ENCODE data around the gene PWP2.
A peak's percentile ranks its signal among the peaks of the same experiment; 100 is the strongest.
"Not testable (repeated sequence)": the region's sequence is repeated elsewhere in the genome, so short reads cannot be mapped to it uniquely, and the experiment has no call there.

Gene PWP2

DNA sequence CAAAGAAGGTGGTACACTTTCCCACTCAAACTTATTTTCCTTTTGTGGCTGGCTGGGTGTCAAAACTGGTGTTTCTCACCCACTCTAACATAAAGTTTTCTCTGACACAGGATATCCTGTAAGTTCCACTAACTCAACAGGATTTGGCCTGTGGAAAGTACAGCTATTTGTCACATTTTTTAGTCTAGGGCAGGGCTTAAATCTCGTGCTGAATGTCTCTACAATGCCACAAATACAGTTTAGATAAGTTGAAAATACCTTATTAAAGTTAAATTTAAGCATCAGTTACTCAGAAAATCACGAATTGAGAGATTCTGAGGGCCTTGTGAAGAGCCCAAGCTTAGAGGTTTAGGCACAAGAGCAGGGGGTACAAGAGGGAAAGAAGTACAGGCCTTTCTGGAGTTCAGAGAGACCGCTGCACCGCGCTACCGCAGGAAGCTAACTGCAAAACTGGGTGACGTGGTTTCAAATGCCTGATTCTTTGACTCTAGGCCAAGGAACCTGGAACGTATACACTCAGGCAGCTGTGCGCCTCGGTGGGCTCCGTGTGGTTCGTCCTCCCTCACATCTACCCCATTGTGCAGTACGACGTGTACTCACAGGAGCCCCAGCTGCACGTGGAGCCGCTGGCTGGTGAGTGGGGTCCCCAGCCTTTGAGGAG is 23.4 kb upstream of the PWP2 start:
- DNase-seq: peak; percentile 74

DNA sequence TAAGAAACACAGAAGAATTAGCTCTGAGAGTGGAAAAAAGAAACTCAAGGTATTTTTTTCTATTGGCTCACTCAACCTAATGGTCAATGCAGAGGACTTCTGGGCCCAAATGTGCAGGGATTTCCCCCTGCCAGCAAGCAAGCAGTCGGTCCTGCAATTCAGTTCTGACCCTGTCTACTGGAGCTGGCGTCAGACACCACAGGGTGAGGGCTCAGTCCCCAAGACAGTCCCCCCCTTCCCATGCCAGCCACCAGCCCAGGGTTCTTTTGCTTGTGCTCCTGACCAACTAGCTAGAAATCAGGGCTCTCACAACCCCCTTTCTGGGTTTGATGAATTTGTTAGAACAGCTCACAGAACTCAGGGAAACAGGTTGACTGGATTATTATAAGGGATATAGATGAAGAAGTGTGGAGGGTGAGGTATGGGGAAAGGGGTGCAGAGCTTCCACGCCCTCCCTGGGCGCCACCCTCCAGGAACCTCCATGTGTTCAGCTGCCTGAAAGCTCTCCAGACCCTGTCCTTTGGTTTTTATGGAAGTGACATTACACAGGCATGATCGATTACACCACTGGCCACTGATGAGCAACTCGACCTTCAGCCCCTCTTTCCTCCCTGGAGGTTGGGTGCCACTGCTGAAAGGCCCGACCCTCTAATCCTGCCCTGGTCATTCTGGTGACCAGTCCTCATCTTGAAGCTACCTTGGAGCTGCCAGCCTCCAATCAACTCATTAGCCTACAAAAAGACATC is 22.5 kb upstream of the PWP2 start:
- DNase-seq: no peak

DNA sequence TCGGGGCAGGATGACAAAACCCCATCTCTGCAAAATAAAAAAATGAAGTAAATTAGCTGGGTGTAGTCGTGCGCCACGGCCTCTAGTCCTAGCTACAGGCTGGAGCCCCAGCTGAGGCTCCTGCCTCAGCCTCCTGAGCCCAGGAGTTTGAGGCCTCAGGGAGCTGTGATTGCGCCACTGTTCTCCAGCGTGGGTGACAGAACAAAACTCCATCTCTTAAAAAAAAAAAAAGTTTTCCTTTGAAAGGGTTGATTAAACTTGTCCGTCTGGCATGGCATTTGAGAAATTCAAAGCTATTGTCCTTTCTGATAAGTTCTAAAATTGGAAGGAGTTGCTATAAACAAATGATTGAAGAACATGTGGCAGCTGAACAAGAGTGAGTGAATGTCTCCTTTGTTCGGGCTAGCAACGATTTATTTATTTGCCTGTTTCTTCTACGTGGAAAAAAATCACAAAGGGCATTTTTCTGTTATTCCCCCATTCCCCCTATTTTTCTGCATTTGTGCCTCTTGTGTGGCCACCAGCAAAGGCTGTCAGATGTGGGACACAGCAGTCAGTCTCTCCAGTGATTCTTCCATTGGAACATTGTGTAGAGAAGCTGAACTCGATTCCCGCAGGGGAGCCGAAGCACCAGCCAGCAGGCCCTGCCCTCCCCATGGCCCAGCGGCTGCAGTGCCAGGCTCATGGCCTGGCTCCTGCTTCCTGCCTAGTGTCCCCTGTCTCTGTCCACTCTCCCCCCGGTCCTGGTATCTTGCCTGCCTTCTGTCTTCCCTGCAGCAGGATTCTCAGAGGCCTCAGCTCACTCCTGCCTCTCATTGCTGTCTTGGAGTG is 21.5 kb upstream of the PWP2 start:
- no peak for DNase-seq

DNA sequence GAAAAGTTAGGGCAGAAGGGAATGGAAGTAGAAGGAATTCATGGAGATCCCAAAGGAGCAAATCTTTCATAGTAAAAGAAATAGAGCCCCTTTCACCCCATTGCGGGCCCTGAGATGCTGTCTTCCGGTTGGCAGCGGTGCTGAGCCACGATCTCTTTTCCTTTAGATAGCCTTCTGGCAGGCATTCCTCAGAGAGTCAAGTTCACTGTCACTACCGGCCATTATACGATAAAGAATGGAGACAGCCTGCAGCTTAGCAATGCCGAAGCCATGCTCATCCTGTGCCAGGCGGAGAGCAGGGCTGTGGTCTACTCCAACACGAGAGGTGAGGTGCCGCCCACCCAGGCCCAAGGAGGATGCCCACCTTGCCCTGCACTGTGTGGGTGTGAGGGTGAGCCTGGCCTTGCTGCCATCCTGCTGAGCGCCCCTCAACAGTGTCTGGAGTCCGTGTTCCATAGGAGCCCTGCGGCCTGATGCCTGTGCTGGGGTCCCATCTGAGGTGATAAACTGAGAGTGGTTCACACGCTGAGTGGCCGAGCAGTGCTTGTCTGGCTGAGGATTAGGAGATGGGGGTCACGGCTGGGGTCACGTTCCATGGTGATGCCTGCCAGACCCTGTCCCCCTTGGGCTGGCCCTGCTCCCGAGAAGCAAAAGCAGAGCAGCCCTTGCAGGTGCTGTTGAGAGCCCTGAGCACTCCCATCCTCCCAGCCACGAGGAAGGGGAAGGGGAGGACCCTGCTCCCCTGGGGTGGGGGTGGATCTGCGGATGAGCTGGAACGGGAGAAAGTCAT is 20.4 kb upstream of the PWP2 start:
- no peak for DNase-seq

DNA sequence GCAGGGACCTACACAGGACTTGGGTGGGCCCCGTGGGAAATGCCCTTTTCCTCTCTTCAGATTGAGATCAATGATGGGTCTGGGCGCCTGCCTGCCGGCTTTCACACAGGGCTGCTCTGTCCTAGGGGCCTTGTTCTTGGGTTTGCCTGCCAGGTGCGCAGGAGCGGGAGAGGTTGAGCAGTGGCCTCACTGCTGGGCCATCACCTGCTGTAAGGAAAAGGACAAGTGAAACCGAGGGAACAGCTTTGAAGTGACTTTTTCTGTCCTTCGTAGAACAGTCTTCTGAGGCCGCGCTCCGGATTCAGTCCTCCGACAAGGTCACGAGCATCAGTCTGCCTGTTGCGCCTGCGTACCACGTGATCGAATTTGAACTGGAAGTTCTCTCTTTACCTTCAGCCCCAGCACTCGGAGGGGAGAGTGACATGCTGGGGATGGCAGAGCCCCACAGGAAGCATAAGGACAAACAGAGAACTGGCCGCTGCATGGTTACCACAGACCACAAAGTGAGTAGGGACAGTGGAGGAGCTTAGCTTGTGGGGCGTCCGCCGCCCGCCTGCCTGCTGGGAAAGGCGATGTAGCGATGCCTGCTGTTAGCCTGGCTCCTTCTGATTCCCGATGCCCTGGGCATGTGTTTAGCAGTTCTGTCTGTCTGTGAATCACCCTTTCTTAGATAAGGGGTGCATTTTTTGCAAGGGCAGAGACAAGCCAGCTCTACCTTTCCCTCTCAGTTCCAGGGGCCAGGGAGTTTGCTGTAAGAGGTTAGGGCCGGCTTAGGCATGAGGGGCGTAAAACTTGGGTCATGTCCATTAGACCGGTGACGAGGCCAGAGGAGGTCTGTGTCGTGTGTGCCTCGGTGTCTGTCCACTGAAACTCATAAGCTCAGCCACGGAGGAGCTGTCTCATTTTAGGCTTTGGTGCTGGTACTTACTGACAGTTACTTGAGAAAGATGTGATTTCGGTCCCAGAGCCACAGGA is 19.5 kb upstream of the PWP2 start:
- no peak for DNase-seq

DNA sequence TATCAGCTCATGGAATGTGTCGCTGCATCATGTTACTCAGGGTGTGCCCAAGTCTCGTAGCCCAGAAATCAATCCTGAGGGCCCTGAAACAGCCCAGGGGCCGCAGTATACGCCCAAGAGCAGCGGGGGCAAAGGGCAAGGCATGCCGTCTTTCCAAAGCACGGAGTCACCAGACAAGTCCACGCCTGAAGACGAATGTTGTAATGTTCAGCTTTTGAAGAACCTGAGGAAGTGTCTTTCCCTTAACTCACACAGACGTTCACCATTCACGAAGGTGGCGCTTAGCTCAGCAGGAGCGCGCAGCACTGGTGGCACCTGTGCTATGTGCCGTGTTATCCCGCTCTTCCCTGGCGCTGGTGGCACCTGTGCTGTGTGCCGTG is 18.8 kb upstream of the PWP2 start:
- DNase-seq: no peak

DNA sequence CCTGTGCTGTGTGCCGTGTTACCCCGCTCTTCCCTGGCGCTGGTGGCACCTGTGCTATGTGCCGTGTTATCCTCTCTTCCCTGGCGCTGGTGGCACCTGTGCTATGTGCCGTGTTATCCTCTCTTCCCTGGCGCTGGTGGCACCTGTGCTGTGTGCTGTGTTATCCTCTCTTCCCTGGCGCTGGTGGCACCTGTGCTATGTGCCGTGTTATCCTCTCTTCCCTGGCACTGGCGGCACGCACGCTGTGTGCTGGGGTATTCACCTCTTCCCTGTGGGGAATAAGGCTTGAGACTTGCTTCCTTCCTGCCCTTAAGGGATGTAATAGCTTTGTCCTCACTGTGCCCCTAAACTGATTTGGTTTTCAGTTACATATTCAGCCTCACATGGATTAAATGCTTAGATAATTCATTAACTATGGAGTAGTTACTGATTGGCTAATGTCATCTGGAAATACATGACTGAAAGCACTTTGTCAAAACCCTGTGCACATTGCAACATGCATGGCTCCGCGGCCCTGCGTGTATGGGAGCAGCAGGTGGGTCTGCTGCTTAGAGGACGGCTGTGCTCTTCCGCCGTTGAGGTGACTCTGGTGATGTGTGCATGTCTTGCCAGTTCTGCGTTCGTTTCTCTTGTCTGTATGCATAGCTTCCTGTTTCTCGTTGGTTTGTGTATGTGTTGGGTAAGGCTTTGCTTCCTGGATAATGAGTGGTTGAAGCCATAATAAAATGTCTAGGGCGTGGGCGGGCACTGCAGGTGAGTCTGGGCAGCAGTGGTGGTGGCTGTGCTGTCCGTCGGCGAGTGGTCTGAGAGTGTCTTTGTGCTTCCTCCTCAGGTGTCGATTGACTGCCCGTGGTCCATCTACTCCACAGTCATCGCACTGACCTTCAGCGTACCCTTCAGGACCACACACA is 17.9 kb upstream of the PWP2 start:
- no peak for DNase-seq

DNA sequence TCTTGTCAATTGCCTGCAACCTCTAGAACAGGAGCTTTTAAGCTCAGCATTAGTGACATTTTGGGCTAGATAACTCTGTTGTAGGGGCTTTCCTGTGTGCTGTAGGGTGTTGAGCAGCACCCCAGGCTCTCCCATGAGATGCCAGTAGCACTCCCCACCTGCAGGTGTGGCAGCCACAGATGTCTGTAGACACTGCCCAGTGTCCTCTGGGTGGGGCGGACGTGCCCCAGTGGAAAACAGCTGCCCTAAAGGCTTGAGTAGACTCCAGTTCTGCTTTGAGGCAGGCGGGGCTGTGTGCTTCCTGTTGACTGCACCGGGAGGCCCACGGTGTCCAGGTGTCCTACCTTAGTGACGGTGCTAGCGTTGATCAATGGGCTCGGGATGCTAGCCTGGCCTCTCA is 16.9 kb upstream of the PWP2 start:
- DNase-seq: no peak

DNA sequence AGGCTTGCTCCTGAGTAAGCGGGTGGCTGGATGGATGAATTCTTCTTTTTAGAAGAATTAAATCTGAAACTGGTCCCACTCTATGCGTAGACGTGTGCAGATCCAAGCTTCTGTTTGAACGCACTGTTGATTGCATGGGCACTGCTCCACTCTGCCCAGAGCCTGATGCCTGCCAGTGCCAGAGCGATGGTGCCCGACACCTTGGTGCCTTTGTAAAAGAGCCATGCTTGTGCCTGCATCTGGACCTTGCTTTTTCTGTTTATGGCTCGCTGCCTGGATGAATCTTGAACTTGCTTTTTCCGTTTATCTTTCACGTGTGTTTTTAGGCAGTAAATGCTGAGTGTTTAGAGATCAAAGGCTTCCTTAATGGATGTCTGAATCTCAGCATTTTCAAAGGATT is 15.0 kb upstream of the PWP2 start:
- DNase-seq: no peak

DNA sequence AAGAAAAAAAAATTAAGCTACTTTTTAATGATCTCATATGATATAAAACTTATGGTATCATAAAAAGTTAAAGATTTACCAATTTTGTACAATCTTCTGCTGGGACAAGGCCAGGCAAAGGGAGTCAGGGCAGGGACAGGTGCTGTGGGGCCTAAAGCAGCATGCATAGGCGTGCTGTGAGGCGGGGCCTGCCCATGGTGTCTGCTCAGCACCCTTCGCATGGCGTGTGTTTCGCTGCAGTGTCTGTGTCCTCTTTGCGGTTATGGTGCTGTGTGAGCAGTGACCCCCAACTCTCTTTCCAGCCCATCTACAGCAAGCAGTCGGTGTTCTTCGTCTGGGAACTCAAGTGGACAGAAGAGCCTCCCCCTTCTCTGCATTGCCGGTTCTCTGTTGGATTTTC is 13.4 kb upstream of the PWP2 start:
- no peak for DNase-seq

DNA sequence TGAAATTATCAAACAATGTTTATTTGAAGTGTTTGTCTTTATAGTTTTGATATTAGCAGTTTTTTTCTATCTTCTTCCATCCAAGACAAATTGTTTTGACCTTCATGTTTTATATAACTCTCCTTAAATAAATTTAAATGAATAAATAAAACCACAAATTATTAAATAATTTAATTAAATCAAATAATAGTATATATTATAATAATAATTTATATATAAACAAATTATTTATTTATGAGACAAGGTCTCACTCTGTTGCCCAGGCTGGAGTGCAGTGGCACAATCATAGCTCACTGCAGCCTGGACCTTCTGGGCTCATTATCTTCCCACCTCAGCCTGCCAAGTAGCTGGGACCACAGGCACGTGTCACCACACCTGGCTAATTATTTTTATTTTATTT is 12.4 kb upstream of the PWP2 start:
- no peak for DNase-seq

DNA sequence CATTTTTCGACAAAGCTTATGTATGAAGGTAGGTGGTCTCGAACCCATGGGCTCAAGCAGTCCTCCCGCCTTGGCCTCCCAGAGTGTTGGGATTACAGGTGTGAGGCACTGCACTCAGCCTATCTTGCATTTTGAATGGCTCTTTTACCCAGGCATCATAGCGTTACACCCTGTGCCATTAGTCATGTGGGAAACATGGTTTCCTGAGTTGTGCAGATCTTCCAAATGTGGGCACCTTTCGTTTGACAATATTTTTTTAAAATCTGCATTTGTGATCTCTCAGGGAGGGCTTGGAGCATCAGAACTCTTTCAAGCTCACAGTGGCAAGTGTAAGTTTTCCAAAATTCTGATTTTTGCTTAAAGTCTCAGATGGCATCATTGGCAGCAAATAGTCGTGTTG is 8.7 kb upstream of the PWP2 start:
- not testable (repeated sequence) for DNase-seq

DNA sequence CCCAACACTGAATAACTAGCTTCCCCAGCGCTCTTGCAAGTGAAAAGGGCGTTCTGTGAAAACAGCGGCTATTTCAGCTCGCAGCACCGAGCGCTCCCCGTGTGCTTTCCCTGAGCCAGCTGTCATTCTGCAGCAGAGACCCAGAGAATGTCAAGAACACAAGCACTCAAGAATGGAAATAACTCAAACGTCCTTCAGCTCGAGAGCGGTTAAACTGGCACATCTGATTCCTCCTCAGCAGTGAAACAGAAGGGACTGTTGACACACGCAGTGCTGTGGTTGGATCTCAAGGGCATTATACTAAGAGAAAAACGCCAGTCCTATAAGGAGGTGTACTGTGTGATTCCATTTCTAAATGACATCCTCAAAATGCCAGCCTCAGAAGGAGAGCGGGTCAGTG is 8.2 kb upstream of the PWP2 start:
- DNase-seq: not testable (repeated sequence)

DNA sequence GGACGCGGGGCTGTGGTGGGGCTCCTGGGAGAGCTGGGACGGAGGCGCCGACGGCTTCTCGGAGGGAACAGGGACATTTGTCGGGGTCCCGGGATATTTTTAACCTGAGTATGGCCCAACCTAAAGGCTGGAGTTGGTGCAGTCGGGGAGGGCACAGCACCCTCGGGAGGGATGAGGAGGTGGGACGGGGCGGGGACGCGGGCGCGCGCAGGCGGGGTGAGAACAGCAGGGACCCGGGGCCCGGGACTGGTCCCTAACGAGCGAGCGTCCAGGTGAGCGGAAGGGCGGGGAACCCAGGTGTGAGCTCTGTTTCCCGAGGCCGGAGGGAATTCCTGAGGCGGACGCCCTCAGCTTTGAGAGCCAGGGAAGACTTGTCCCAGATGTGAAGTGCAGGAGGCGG is 390 bp downstream of the PWP2 start:
- DNase-seq: not testable (repeated sequence)

DNA sequence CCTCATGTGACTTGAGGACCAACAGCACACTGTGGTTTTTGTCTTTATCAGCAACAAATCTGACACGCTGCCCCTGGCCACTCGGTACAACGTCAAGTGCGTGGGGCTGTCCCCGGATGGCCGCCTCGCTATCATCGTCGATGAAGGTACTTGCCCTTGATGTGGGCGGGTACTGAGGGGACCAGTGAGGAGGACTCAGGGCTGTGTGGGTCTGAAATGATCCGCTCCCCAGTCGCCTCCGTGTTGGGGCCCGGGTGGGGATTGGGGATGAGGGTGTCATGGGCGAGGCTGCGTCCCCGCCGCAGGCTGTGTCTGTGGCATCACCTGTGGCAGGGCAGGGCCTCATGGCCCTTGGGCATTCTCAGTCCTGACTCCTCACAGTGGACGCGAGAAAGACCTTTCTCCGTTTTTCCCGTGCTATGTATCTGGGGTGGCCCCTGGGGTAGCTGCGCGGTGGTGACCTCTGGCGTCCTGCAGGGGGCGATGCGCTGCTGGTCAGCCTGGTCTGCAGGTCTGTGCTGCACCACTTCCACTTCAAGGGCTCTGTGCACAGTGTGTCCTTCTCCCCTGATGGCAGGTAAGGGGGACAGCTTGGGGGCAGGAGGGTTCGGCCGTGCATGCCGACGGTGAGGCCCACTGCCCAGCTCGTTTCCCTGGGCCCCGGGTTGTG is 6.6 kb downstream of the PWP2 start:
- not testable (repeated sequence) for DNase-seq

DNA sequence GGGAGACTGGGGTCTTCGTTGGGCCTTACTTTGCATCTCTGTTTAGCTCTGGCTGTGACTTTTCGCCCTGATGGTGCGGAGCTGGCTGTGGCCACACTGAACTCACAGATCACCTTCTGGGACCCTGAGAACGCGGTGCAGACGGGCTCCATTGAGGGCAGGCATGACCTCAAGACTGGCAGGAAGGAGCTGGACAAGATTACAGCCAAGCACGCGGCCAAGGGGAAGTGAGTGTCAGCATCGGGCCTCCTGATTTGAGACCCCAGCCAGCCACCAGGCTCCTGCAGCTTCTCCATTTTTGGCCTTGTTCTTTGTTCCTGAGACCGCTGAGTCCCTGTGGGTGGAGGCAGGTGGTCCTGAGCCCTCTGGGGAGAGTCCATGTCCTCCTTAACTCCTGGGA is 14.9 kb downstream of the PWP2 start:
- not testable (repeated sequence) for DNase-seq

DNA sequence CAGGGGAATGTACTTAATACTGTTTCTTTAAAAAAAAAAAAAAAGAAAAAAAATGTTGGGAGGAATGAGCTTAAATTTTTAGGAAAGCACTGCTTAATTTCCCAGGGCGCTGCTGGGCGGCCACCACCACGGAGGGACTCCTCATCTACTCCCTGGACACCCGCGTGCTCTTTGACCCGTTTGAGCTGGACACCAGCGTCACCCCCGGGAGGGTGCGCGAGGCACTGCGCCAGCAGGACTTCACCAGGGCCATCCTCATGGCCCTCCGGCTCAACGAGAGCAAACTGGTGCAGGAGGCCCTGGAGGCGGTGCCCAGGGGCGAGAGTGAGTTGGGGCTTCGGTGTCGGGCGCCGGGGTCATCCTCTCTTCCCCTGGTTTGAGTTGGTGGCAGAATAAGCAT is 20.6 kb downstream of the PWP2 start:
- DNase-seq: not testable (repeated sequence)

DNA sequence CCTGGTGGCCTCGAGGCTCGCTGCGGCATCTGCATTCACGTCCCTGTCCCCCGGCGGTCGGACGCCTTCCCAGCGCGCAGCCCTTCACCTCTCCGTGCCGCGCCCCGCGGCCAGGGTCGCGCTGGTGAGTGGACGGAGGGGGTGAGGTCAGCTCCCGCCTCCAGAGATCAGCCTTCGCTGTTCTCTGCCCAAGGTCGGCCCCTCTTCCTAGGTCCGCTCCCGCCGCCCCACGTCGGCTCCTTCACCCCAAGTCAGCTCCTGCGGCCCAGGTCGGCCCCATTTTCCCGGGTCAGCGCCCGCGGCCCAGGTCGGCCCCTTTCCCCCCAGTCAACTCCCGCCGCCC is 26.5 kb downstream of the PWP2 start:
- DNase-seq: not testable (repeated sequence)

DNA sequence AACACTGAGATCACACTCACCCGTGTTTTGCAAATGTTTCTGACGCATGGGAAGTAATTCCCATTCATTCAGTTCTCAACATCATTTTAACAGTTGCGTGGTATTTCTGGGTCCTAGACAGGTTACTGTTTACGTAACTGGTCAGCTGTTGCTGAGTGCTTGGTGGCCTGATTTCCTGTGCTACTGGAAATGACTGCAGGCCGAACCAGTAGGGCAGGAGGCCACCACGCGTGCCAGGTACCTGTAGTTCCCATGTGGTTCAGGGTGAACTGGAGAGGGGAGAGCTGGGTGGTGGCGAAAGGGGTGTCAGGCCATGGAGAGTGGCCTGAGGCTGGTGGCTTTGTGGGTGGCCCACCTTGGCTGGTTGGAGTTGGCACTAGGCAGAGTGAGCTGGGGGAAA is 27.5 kb downstream of the PWP2 start:
- DNase-seq: not testable (repeated sequence)

DNA sequence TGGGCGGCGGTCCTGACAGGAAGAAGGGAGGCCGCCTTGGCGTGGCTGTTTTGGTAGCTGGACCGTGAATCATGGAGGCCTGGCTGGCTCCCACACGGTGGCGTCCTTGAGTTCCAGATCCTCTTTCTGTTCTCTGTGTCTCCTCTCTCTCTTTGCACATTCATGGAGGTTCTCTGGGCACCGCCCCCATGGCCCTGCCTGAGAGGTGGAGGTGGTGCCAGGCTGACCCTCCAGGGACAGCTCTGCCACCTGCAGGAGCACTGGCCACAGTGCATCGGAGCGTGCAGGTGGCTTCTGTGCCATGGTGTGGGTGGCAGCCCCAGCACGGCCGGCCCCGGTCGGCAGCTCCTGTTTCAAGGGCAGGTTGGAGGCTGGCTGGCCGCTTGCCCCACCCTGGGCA is 30.8 kb downstream of the PWP2 start:
- DNase-seq: not testable (repeated sequence)

Measured in stimulated activated CD4-positive, alpha-beta T cell treated with anti-CD3 and anti-CD28 coated beads, Interleukin-1b, Interleukin-23, amount 100 ng/mL, for 48 hours (primary cell).